PC-9 (cell line): ENCODE results near the gene CFAP74. TPM values are rescaled to one million over a fixed set of nuclear protein-coding genes. Genes with fewer than 3 reads are reported as not detected.
"Not testable (repeated sequence)": the region's sequence is repeated elsewhere in the genome, so short reads cannot be mapped to it uniquely, and the experiment has no call there.

Experiments used
- BruUV-seq: library from RNA; stranded (reverse); fragments of 400-500 nt; replicated peaks from 2 replicates; lab custom pipeline; 2021; lab: Mats Ljungman, UMichigan
- CTCF ChIA-PET: fragments of 300-600 bp; sonication (Branson Sonifier 250); formaldehyde crosslinking; loops from one replicate; lab custom pipeline; 2022; ENCODE audit warnings: antibody characterized with exemption; lab: Charles Lee
- POLR2A ChIA-PET: fragments of 300-600 bp; sonication (Branson Sonifier 250); formaldehyde crosslinking; loops from one replicate; lab custom pipeline; 2022; ENCODE audit warnings: antibody characterized with exemption; ENCODE audit not compliant: unreplicated experiment; lab: Charles Lee
- DNase-seq, 2 experiments: peaks; one replicate each; pipeline versions ENCODE4 v3.0.0 to v3.0.0-alpha.2; 2015 to 2022; ENCODE audit warnings: mixed read lengths in 1 of 2
- H2AFZ ChIP-seq: fragments of 200-600 bp; sonication (generic); 2 replicates; pipeline ENCODE4 v1.8.1; 2017; ENCODE audit warnings: antibody characterized with exemption
- H3F3A ChIP-seq: fragments of 200-600 bp; sonication (generic); 2 replicates; pipeline ENCODE4 v1.8.1; 2017; ENCODE audit warnings: antibody characterized with exemption, mild to moderate bottlenecking, low read depth; ENCODE audit not compliant: insufficient read depth
- H3K27ac ChIP-seq: fragments of 200-600 bp; sonication (generic); 2 replicates; pipeline ENCODE4 v1.6.1; 2016; ENCODE audit warnings: mixed run types
- H3K27me3 ChIP-seq: fragments of 200-600 bp; sonication (generic); 2 replicates; pipeline ENCODE4 v1.6.1; 2016; ENCODE audit warnings: low read depth, mixed run types; ENCODE audit not compliant: insufficient read depth
- H3K36me3 ChIP-seq: fragments of 200-600 bp; sonication (generic); 2 replicates; pipeline ENCODE4 v1.6.1; 2016; ENCODE audit warnings: low read depth, mixed run types
- H3K4me1 ChIP-seq: fragments of 200-600 bp; sonication (generic); replicated peaks from 2 replicates; pipeline ENCODE4 v1.6.1; 2016; ENCODE audit warnings: mixed run types; ENCODE audit not compliant: insufficient read depth
- H3K4me2 ChIP-seq: fragments of 200-600 bp; sonication (generic); 2 replicates; pipeline ENCODE4 v1.6.1; 2017; ENCODE audit warnings: mixed run types
- H3K4me3 ChIP-seq: fragments of 200-600 bp; sonication (generic); 2 replicates; pipeline ENCODE4 v1.6.1; 2016; ENCODE audit warnings: mixed run types
- H3K79me2 ChIP-seq: fragments of 200-600 bp; sonication (generic); 2 replicates; pipeline ENCODE4 v1.6.1; 2017; ENCODE audit warnings: low read depth, mixed run types
- H3K9me2 ChIP-seq: fragments of 200-600 bp; sonication (generic); 2 replicates; pipeline ENCODE4 v1.8.1; 2017; ENCODE audit warnings: mild to moderate bottlenecking; ENCODE audit not compliant: insufficient read depth
- H3K9me3 ChIP-seq: fragments of 200-600 bp; sonication (generic); 2 replicates; pipeline ENCODE4 v1.8.1; 2016; ENCODE audit warnings: low read depth; ENCODE audit not compliant: insufficient read depth
- H4K20me1 ChIP-seq: fragments of 200-600 bp; sonication (generic); 2 replicates; pipeline ENCODE4 v1.8.1; 2017; ENCODE audit not compliant: insufficient read depth
- CTCF ChIP-seq: fragments of 200-600 bp; sonication (generic); conservative IDR thresholded peaks from 2 replicates; pipeline ENCODE4 v1.6.1; 2017; ENCODE audit warnings: mixed run types, antibody characterized with exemption, mild to moderate bottlenecking, moderate library complexity
- EZH2 ChIP-seq: fragments of 200-600 bp; sonication (generic); IDR thresholded peaks from 2 replicates; pipeline ENCODE4 v1.8.0; 2017; ENCODE audit warnings: antibody characterized with exemption, low read depth
- intact Hi-C: fragments of 100-400 bp; cut with micrococcal nuclease; formaldehyde crosslinking; loops from one replicate; pipeline ENCODE4 v1.10.0; 2022; ENCODE audit not compliant: unreplicated experiment
- total RNA-seq: library from RNA; stranded (reverse); gene quantifications from 2 replicates; pipeline ENCODE4 v1.2.3, GENCODE V29; 2021

The CFAP74 gene
- total RNA-seq, 1 experiment from 2014 or later, result 2.8 TPM

GRCh38 chr1:1982379-1983232 lies 21.0 kb downstream of the CFAP74 start:
- Histone ChIP-seq H3K4me1 (no peaks in the 10 kb centered on the region), H3K27me3 (peaks cover 8% of the 10 kb centered on the region), H3K79me2 (no peaks in the 10 kb centered on the region), H3K27ac (no peak overlapping the region), H3K36me3 (no peaks in the 10 kb centered on the region), H4K20me1 (no peaks in the 10 kb centered on the region), H3K4me2 (no peak overlapping the region), H2AFZ (no peak overlapping the region), H3F3A (no peaks in the 10 kb centered on the region), H3K9me3 (no peaks in the 10 kb centered on the region), H3K4me3 (no peak overlapping the region), H3K9me2 (no peaks in the 10 kb centered on the region)
- DNase-seq, result no peak
- no TSS peak for BruUV-seq
- ChIA-PET CTCF (no interaction called here), POLR2A (no interaction called here)
- intact Hi-C loops, result no loop called here
- TF ChIP-seq CTCF (no peak), EZH2 (no peak)

GRCh38 chr1:1981631-1982327 lies 21.8 kb downstream of the CFAP74 start:
- H4K20me1 ChIP-seq, CTCF ChIA-PET, H3K4me1 ChIP-seq, H3K4me2 ChIP-seq, H3K79me2 ChIP-seq, H3K4me3 ChIP-seq, H2AFZ ChIP-seq, BruUV-seq, H3F3A ChIP-seq, POLR2A ChIA-PET, H3K9me3 ChIP-seq, H3K9me2 ChIP-seq, H3K27ac ChIP-seq, intact Hi-C loops, DNase-seq, H3K36me3 ChIP-seq: not testable (repeated sequence)
- H3K27me3 ChIP-seq, result peaks cover 13% of the 10 kb centered on the region

GRCh38 chr1:1981142-1981500 lies 22.5 kb downstream of the CFAP74 start:
- POLR2A ChIA-PET, result no interaction called here
- H3K27ac ChIP-seq, result no peak overlapping the region
- H3K9me2 ChIP-seq, result no peaks in the 10 kb centered on the region
- no peak overlapping the region for H2AFZ ChIP-seq
- no peak for TF ChIP-seq CTCF
- TF ChIP-seq EZH2, result no peak
- BruUV-seq, result no TSS peak
- intact Hi-C loops, result no loop called here
- H3F3A ChIP-seq, result no peaks in the 10 kb centered on the region
- no peaks in the 10 kb centered on the region for H3K36me3 ChIP-seq
- H3K9me3 ChIP-seq, result no peaks in the 10 kb centered on the region
- H3K27me3 ChIP-seq, result peaks cover 15% of the 10 kb centered on the region
- H3K4me2 ChIP-seq, result no peak overlapping the region
- H3K4me3 ChIP-seq, result no peak overlapping the region
- DNase-seq, result no peak
- CTCF ChIA-PET, result no interaction called here
- no peaks in the 10 kb centered on the region for H4K20me1 ChIP-seq
- H3K79me2 ChIP-seq, result no peaks in the 10 kb centered on the region
- no peaks in the 10 kb centered on the region for H3K4me1 ChIP-seq
